GM21528 (cell line): ENCODE measurements around the gene RSRC1.
"Not testable (repeated sequence)": the region's sequence is repeated elsewhere in the genome, so short reads cannot be mapped to it uniquely, and the experiment has no call there.

ENCODE experiments used
- ATAC-seq: cut with Tn5 transposase; IDR thresholded peaks from one replicate; pipeline ENCODE4 v1.9.1; 2021; ENCODE audit warnings: mild to moderate bottlenecking, moderate library complexity; ENCODE audit not compliant: unreplicated experiment, low FRiP score

The RSRC1 gene

GRCh38 chr3:158379517-158379916 lies 269.6 kb downstream of the RSRC1 start:
- ATAC-seq: no peak

GRCh38 chr3:158381262-158381868 lies 271.5 kb downstream of the RSRC1 start:
- no peak for ATAC-seq

GRCh38 chr3:158382479-158382878 lies 272.6 kb downstream of the RSRC1 start:
- no peak for ATAC-seq

- ATAC-seq: peak; percentile 72
Measured at GRCh38 chr3:158384019-158384418, 274.1 kb downstream of the RSRC1 start.

- no peak for ATAC-seq
Measured at GRCh38 chr3:158395421-158395820, 285.5 kb downstream of the RSRC1 start.

- no peak for ATAC-seq
Measured at GRCh38 chr3:158402590-158402989, 292.7 kb downstream of the RSRC1 start.

GRCh38 chr3:158403013-158403412 lies 293.1 kb downstream of the RSRC1 start:
- ATAC-seq: no peak

- ATAC-seq: no peak
Measured at GRCh38 chr3:158404131-158404718, 294.3 kb downstream of the RSRC1 start.

GRCh38 chr3:158405507-158405906 lies 295.6 kb downstream of the RSRC1 start:
- ATAC-seq: no peak

- ATAC-seq: no peak
Measured at GRCh38 chr3:158407844-158408517, 298.1 kb downstream of the RSRC1 start.

GRCh38 chr3:158408518-158408897 lies 298.6 kb downstream of the RSRC1 start:
- ATAC-seq: not testable (repeated sequence)

GRCh38 chr3:158418035-158418434 lies 308.1 kb downstream of the RSRC1 start:
- no peak for ATAC-seq

- ATAC-seq: peak; percentile 40
Measured at GRCh38 chr3:158419820-158420653, 310.1 kb downstream of the RSRC1 start.

GRCh38 chr3:158420654-158421396 lies 310.9 kb downstream of the RSRC1 start:
- ATAC-seq: peak; percentile 94

GRCh38 chr3:158430448-158430847 lies 320.6 kb downstream of the RSRC1 start:
- ATAC-seq: no peak

- ATAC-seq: no peak
Measured at GRCh38 chr3:158430968-158431367, 321.1 kb downstream of the RSRC1 start.

GRCh38 chr3:158431829-158432228 lies 321.9 kb downstream of the RSRC1 start:
- no peak for ATAC-seq

- ATAC-seq: peak; percentile 87
Measured at GRCh38 chr3:158434412-158435038, 324.6 kb downstream of the RSRC1 start.

- peak; percentile 92 for ATAC-seq
Measured at GRCh38 chr3:158443632-158444031, 333.7 kb downstream of the RSRC1 start.

- no peak for ATAC-seq
Measured at GRCh38 chr3:158447408-158447807, 337.5 kb downstream of the RSRC1 start.
